Measurements from ENCODE around the gene RHBDL1. TPM values are rescaled to one million over a fixed set of nuclear protein-coding genes. Genes with fewer than 3 reads are reported as not detected.
A peak's percentile ranks its signal among the peaks of the same experiment; 100 is the strongest.

The RHBDL1 gene
- polyA plus RNA-seq, 2 donors, result 0.49 to 1.7 TPM

DNA sequence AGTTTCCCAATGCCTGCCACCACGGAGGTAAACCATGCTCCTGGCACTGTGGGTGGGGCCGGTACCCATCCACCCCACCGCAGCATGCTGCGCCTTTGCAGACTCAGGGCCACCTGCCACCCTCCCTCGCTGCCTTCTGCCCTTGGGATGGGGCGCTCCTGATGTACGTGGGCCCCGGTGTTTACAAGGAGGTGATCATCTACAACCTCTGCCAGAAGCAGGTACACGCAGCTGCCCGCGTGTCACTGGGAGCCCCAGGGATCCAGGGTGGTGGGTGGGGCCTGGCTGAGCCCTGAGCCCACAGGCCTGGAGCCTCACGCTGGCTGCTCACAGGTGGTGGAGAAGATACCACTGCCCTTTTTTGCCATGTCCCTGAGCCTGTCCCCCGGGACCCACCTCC is 8.9 kb upstream of the RHBDL1 start:
- WGBS, 2 donors, result 75 to 84% methylated on average over 13 of the region's 13 CpGs
- peaks cover 12 to 19% of the 10 kb centered on the region in 2 donors for H3K4me1 ChIP-seq (ENCODE audit: control insufficient read depth in 2 of 2, insufficient read depth in 2 of 2, low read length in 1 of 2)
- no peak overlapping the region for H3K27ac ChIP-seq (ENCODE audit: low read depth in 2 of 2, low read length in 1 of 2)
- H3K4me3 ChIP-seq (ENCODE audit: low read depth in 1 of 2, low read length in 2 of 2), result no peak overlapping the region
- H3K36me3 ChIP-seq (ENCODE audit: control insufficient read depth in 2 of 2, insufficient read depth in 2 of 2, low read length in 1 of 2), result peaks cover 11 to 29% of the 10 kb centered on the region in 2 donors
- no peaks in the 10 kb centered on the region for H3K9me3 ChIP-seq (ENCODE audit: control insufficient read depth in 2 of 2, insufficient read depth in 1 of 2, low read depth in 1 of 2, low read length in 1 of 2)
- H3K27me3 ChIP-seq (ENCODE audit: control insufficient read depth in 1 of 2, insufficient read depth in 2 of 2, low read length in 2 of 2), result no peaks in the 10 kb centered on the region

DNA sequence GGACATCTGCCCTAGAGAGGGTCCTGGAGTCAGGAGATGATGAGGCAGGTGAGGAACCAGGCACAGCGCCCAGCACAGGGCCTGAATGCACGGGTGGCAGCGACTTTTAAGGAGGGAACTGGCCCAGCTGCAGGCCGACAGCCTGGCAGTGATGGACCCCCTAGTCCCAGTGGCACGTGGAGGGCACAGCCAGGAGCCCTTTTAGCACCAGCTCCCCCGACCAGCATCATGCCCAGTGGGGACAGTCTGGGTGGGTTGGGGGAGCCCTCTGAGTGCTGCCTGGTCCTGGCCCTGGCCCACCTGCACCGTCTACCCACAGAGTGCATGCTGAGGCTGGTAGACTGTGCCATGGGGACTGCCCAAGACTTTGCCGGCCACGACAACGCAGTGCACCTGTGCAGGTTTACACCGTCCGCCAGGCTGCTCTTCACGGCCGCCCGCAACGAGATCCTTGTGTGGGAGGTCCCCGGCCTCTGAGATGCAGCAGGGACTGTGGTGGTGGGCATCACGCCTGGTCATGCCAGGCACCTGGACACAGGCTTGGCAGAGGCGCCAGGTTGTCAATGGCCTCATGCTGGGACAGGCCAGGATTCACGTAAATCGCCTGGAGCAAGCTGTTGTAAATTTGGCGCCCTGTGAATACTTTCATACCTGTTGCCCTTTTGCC is 8.2 kb upstream of the RHBDL1 start:
- Histone ChIP-seq H3K36me3 (ENCODE audit: control insufficient read depth in 2 of 2, insufficient read depth in 2 of 2, low read length in 1 of 2) (peaks cover 16 to 34% of the 10 kb centered on the region in 2 donors), H3K4me3 (ENCODE audit: low read depth in 1 of 2, low read length in 2 of 2) (no peak overlapping the region), H3K27me3 (ENCODE audit: control insufficient read depth in 1 of 2, insufficient read depth in 2 of 2, low read length in 2 of 2) (no peaks in the 10 kb centered on the region), H3K27ac (ENCODE audit: low read depth in 2 of 2, low read length in 1 of 2) (peak overlapping the region; percentile 58 to 70), H3K4me1 (ENCODE audit: control insufficient read depth in 2 of 2, insufficient read depth in 2 of 2, low read length in 1 of 2) (peaks cover 12 to 19% of the 10 kb centered on the region in 2 donors), H3K9me3 (ENCODE audit: control insufficient read depth in 2 of 2, insufficient read depth in 1 of 2, low read depth in 1 of 2, low read length in 1 of 2) (no peaks in the 10 kb centered on the region)
- 63 to 79% methylated on average over 22 of the region's 22 CpGs for WGBS, 2 donors

DNA sequence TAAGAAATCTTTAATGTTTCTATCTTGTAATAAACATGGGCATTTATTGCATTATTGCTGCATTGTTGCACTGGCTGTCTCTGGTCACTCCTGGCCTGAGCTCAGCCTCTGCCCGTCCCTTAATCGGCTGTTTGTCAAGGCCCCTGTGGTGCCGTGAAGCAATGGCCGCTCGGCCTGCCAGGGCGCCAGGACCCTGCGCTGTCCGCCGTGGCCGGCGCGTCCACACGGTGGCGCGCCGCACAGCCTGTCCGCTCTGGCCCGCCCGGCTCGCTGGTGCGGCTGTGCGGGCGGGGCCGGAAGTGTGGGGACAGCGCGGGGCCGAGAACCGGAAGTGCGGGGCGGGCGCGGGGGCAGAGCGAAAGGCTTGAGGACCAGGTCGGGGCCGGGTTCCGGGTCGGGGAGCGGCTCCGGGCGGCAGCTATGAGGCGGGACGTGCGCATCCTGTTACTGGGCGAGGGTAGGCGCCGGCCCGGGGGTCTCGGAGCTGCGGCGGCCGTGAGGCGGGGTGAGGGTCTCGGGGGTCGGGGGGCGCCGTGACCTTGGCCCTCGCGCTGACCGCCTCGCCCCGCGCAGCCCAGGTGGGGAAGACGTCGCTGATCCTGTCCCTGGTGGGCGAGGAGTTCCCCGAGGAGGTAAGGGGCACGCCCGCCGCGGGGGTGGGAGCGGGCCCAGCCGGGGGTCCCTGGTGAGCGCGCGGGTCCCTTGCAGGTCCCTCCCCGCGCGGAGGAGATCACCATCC is 7.5 kb upstream of the RHBDL1 start, which contains the start of gene RHOT2:
Gene RHOT2, plus strand, starts transcription at position 353 of the 739 bp plus-strand sequence. Its CDS starts 68 bp downstream, at position 421.
- Histone ChIP-seq H3K9me3 (ENCODE audit: control insufficient read depth in 2 of 2, insufficient read depth in 1 of 2, low read depth in 1 of 2, low read length in 1 of 2) (no peaks in the 10 kb centered on the region), H3K27me3 (ENCODE audit: control insufficient read depth in 1 of 2, insufficient read depth in 2 of 2, low read length in 2 of 2) (no peaks in the 10 kb centered on the region), H3K4me1 (ENCODE audit: control insufficient read depth in 2 of 2, insufficient read depth in 2 of 2, low read length in 1 of 2) (peaks cover 12 to 24% of the 10 kb centered on the region in 2 donors), H3K4me3 (ENCODE audit: low read depth in 1 of 2, low read length in 2 of 2) (peak within 1 kb of the TSS; percentile 67 to 88), H3K36me3 (ENCODE audit: control insufficient read depth in 2 of 2, insufficient read depth in 2 of 2, low read length in 1 of 2) (peaks cover 20 to 41% of the 10 kb centered on the region in 2 donors), H3K27ac (ENCODE audit: low read depth in 2 of 2, low read length in 1 of 2) (peak within 1 kb of the TSS; percentile 70 to 87)
- WGBS, 2 donors, result 1% methylated on average over 49 to 78 of the region's 78 CpGs

DNA sequence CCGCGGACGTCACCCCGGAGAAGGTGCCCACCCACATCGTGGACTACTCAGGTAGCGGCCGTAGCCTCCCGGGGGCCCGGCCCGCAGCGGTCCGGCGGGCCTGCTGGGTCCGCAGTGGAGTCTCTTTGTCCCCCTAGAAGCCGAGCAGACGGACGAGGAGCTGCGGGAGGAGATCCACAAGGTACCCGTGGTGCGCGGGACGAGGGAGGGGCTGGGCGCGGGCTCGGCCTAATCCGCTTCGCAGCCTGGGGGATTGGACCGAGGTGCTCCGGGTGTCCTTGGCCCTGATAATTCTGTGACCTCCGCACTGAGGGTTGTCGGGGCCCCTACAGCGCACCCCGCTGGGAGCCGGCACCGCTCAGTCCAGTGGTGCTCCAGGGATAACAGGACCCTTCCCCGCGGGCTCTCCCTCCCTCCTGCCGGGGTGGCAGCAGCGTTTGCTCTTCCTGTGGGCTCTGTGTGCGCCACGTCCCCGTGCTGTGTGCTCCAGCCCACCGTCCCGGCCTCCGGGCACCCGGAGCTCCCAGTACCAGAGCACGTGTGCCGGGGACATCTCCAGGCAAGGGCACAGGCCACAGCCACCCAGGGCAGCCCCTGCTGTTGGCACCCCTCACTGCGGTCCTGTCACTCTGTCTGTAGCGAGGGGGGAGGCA is 6.8 kb upstream of the RHBDL1 start:
- Histone ChIP-seq H3K4me3 (ENCODE audit: low read depth in 1 of 2, low read length in 2 of 2) (peak overlapping the region; percentile 67 to 88), H3K36me3 (ENCODE audit: control insufficient read depth in 2 of 2, insufficient read depth in 2 of 2, low read length in 1 of 2) (peaks cover 20 to 48% of the 10 kb centered on the region in 2 donors), H3K27ac (ENCODE audit: low read depth in 2 of 2, low read length in 1 of 2) (peak overlapping the region; percentile 70 to 87), H3K4me1 (ENCODE audit: control insufficient read depth in 2 of 2, insufficient read depth in 2 of 2, low read length in 1 of 2) (peaks cover 12 to 24% of the 10 kb centered on the region in 2 donors), H3K9me3 (ENCODE audit: control insufficient read depth in 2 of 2, insufficient read depth in 1 of 2, low read depth in 1 of 2, low read length in 1 of 2) (no peaks in the 10 kb centered on the region), H3K27me3 (ENCODE audit: control insufficient read depth in 1 of 2, insufficient read depth in 2 of 2, low read length in 2 of 2) (no peaks in the 10 kb centered on the region)
- WGBS, 2 donors, result 7 to 8% methylated on average over 48 to 50 of the region's 50 CpGs

DNA sequence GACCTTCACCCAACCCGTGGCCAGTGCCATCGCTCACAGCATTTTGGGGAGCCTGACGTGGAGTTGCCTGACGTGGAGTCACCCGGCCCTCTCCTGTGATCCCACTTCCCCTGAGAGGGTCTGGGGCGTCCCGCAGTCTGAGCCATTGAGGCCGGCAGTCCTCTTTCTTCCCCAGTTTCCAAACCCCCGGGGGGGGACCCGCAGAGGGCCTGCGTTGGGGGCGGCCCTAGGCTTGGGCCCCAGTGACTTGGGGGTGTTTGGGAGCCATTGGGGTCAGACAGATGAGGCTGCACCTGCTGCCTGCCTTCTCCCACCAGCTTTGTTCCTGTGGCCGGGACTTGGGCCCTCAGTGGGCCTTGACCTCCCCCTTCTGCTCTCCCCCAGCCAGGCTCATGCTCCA is 5.8 kb upstream of the RHBDL1 start:
- 92 to 95% methylated on average over 13 of the region's 13 CpGs for WGBS, 2 donors
- no peak overlapping the region for H3K4me3 ChIP-seq (ENCODE audit: low read depth in 1 of 2, low read length in 2 of 2)
- peaks cover 12 to 24% of the 10 kb centered on the region in 2 donors for H3K4me1 ChIP-seq (ENCODE audit: control insufficient read depth in 2 of 2, insufficient read depth in 2 of 2, low read length in 1 of 2)
- no peaks in the 10 kb centered on the region for H3K9me3 ChIP-seq (ENCODE audit: control insufficient read depth in 2 of 2, insufficient read depth in 1 of 2, low read depth in 1 of 2, low read length in 1 of 2)
- H3K36me3 ChIP-seq (ENCODE audit: control insufficient read depth in 2 of 2, insufficient read depth in 2 of 2, low read length in 1 of 2), result peaks cover 20 to 55% of the 10 kb centered on the region in 2 donors
- H3K27ac ChIP-seq (ENCODE audit: low read depth in 2 of 2, low read length in 1 of 2), result no peak overlapping the region
- no peaks in the 10 kb centered on the region for H3K27me3 ChIP-seq (ENCODE audit: control insufficient read depth in 1 of 2, insufficient read depth in 2 of 2, low read length in 2 of 2)

DNA sequence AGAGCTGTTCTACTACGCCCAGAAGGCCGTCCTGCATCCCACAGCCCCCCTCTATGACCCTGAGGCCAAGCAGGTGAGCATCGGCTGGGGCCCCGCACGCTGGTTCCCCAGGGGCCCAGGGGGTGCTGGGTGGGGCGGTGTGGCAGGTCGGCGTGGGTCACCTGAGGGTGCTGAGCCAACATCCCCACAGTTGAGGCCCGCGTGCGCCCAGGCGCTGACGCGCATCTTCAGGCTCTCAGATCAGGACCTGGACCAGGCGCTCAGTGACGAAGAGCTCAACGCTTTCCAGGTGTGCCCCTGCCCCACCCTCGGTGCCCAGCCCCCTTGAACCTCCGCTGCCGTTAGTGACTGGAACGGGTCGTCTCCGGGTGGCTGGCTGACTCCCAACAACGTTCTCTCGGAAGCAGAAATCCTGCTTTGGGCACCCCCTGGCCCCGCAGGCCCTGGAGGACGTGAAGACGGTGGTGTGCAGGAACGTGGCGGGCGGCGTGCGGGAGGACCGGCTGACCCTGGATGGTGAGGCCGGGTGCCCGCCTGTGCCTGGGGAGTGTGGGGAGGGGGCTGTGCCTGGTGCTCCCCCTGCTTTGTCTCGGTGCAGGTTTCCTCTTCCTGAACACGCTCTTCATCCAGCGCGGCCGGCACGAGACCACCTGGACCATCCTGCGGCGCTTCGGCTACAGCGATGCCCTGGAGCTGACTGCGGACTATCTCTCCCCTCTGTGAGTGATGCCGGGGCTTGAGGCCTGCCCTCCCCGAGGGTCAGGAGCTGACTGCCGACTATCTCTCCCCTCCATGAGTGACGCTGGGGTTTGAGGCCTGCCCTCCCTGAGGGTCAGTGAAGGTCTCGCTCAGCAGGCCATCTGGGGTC is 4.8 kb upstream of the RHBDL1 start:
- Histone ChIP-seq H3K27me3 (ENCODE audit: control insufficient read depth in 1 of 2, insufficient read depth in 2 of 2, low read length in 2 of 2) (no peaks in the 10 kb centered on the region), H3K36me3 (ENCODE audit: control insufficient read depth in 2 of 2, insufficient read depth in 2 of 2, low read length in 1 of 2) (peaks cover 20 to 55% of the 10 kb centered on the region in 2 donors), H3K9me3 (ENCODE audit: control insufficient read depth in 2 of 2, insufficient read depth in 1 of 2, low read depth in 1 of 2, low read length in 1 of 2) (no peaks in the 10 kb centered on the region), H3K4me1 (ENCODE audit: control insufficient read depth in 2 of 2, insufficient read depth in 2 of 2, low read length in 1 of 2) (peaks cover 17 to 31% of the 10 kb centered on the region in 2 donors), H3K27ac (ENCODE audit: low read depth in 2 of 2, low read length in 1 of 2) (no peak overlapping the region), H3K4me3 (ENCODE audit: low read depth in 1 of 2, low read length in 2 of 2) (no peak overlapping the region)
- WGBS, 2 donors, result 90% methylated on average over 49 to 52 of the region's 52 CpGs

DNA sequence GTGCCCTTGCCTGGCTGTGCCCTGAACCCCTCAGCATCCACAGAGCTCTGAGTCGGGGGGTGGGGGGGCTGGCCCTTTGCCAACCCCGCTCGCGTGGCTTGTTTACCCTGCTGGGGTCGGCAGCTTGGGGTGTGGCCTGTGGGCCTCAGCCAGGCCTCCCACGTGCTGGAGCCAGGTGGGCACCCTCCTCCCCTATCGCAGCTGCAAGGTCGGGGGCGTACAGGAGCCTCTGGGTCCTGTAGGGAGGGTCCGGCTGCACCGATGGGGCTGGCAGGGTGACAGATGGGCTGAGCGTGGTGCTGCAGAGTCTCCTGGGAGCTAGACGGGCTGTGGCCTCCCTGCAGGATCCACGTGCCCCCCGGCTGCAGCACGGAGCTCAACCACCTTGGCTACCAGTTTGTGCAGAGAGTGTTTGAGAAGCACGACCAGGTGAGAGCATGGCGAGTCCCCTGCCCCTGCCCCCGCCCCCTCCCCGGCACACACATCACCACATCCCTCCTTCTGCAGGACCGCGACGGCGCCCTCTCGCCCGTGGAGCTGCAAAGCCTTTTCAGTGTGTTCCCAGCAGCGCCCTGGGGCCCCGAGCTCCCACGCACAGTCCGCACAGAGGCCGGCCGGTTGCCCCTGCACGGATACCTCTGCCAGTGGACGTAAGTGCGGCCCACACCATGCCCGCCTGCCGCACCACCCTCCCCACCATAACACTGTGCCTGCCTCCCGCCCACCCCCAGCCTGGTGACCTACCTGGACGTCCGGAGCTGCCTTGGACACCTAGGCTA is 3.9 kb upstream of the RHBDL1 start:
- WGBS, 2 donors, result 82 to 87% methylated on average over 35 to 40 of the region's 40 CpGs
- H3K36me3 ChIP-seq (ENCODE audit: control insufficient read depth in 2 of 2, insufficient read depth in 2 of 2, low read length in 1 of 2), result peaks cover 20 to 48% of the 10 kb centered on the region in 2 donors
- no peak overlapping the region for H3K27ac ChIP-seq (ENCODE audit: low read depth in 2 of 2, low read length in 1 of 2)
- H3K9me3 ChIP-seq (ENCODE audit: control insufficient read depth in 2 of 2, insufficient read depth in 1 of 2, low read depth in 1 of 2, low read length in 1 of 2), result no peaks in the 10 kb centered on the region
- no peaks in the 10 kb centered on the region for H3K27me3 ChIP-seq (ENCODE audit: control insufficient read depth in 1 of 2, insufficient read depth in 2 of 2, low read length in 2 of 2)
- H3K4me3 ChIP-seq (ENCODE audit: low read depth in 1 of 2, low read length in 2 of 2), result no peak overlapping the region
- peaks cover 18 to 36% of the 10 kb centered on the region in 2 donors for H3K4me1 ChIP-seq (ENCODE audit: control insufficient read depth in 2 of 2, insufficient read depth in 2 of 2, low read length in 1 of 2)

DNA sequence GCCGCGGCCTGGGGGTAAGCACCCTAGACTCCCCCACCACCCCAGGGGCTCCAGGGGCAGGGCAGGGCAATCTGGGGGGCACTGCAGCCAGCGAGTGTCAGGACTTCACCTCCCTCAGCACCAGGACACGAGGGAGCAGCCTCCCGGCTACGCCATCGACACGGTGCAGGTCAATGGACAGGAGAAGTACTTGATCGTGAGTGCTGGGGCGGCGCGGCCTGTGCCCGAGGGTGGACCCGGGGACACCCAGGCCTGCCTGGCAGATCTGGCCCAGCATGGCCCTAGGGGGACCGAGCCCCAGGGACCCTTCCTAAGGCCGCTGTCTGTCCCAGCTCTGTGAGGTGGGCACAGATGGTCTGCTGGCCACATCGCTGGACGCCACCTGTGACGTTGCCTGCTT is 3.1 kb upstream of the RHBDL1 start:
- Histone ChIP-seq H3K9me3 (ENCODE audit: control insufficient read depth in 2 of 2, insufficient read depth in 1 of 2, low read depth in 1 of 2, low read length in 1 of 2) (no peaks in the 10 kb centered on the region), H3K36me3 (ENCODE audit: control insufficient read depth in 2 of 2, insufficient read depth in 2 of 2, low read length in 1 of 2) (peaks cover 20 to 48% of the 10 kb centered on the region in 2 donors), H3K4me1 (ENCODE audit: control insufficient read depth in 2 of 2, insufficient read depth in 2 of 2, low read length in 1 of 2) (peaks cover 14 to 38% of the 10 kb centered on the region in 2 donors), H3K27me3 (ENCODE audit: control insufficient read depth in 1 of 2, insufficient read depth in 2 of 2, low read length in 2 of 2) (no peaks in the 10 kb centered on the region), H3K4me3 (ENCODE audit: low read depth in 1 of 2, low read length in 2 of 2) (no peak overlapping the region), H3K27ac (ENCODE audit: low read depth in 2 of 2, low read length in 1 of 2) (no peak overlapping the region)
- WGBS, 2 donors, result 93 to 94% methylated on average over 19 of the region's 19 CpGs

Measured in esophagus (tissue), 2 donors.